Endodermal cell (in vitro differentiated cells): ENCODE results near the gene NDUFS1. TPM values are rescaled to one million over a fixed set of nuclear protein-coding genes. Genes with fewer than 3 reads are reported as not detected.
"Not testable (repeated sequence)": the region's sequence is repeated elsewhere in the genome, so short reads cannot be mapped to it uniquely, and the experiment has no call there.

ENCODE experiments used
- DNase-seq: peaks from one replicate; pipeline ENCODE4 v3.0.0-alpha.2; 2017
- H3K27ac ChIP-seq: 2 replicates; pipeline ENCODE4 v1.5.1; 2013; ENCODE audit warnings: mild to moderate bottlenecking, low read depth, low read length, moderate library complexity
- H3K27me3 ChIP-seq: 2 replicates; pipeline ENCODE4 v1.6.1; 2013; ENCODE audit warnings: mild to moderate bottlenecking, low read length, moderate library complexity; ENCODE audit not compliant: insufficient read depth, control insufficient read depth, poor library complexity, severe bottlenecking
- H3K36me3 ChIP-seq: 2 replicates; pipeline ENCODE4 v1.7.0; 2013; ENCODE audit warnings: mild to moderate bottlenecking, low read length, moderate library complexity; ENCODE audit not compliant: control insufficient read depth, insufficient read depth
- H3K4me1 ChIP-seq: one replicate; pipeline ENCODE4 v1.7.0; 2013; ENCODE audit warnings: low read length; ENCODE audit not compliant: control insufficient read depth, insufficient read depth
- H3K4me3 ChIP-seq: 2 replicates; pipeline ENCODE4 v1.5.1; 2013; ENCODE audit warnings: mild to moderate bottlenecking, low read length, moderate library complexity
- H3K9ac ChIP-seq: 2 replicates; pipeline ENCODE4 v1.6.1; 2013; ENCODE audit warnings: mild to moderate bottlenecking, low read length, moderate library complexity; ENCODE audit not compliant: poor library complexity, severe bottlenecking; ENCODE audit errors: extremely low read depth
- H3K9me3 ChIP-seq: 2 replicates; pipeline ENCODE4 v1.6.1; 2013; ENCODE audit warnings: mild to moderate bottlenecking, low read length, moderate library complexity; ENCODE audit not compliant: control insufficient read depth
- H3K27ac Mint-ChIP-seq: 2 replicates; pipeline ENCODE4 v1.8.0; 2020; ENCODE audit warnings: mixed read lengths
- H3K27me3 Mint-ChIP-seq: 2 replicates; pipeline ENCODE4 v1.8.0; 2021; ENCODE audit warnings: mild to moderate bottlenecking, mixed read lengths; ENCODE audit not compliant: insufficient read depth
- H3K36me3 Mint-ChIP-seq: 2 replicates; pipeline ENCODE4 v1.8.0; 2020; ENCODE audit warnings: low read depth, mixed read lengths
- H3K4me1 Mint-ChIP-seq: 2 replicates; pipeline ENCODE4 v1.8.0; 2020; ENCODE audit warnings: mixed read lengths
- H3K4me3 Mint-ChIP-seq: 2 replicates; pipeline ENCODE4 v1.8.0; 2020; ENCODE audit warnings: mild to moderate bottlenecking, moderate library complexity, mixed read lengths
- H3K9me3 Mint-ChIP-seq: 2 replicates; pipeline ENCODE4 v1.8.0; 2020; ENCODE audit warnings: mild to moderate bottlenecking, mixed read lengths
- CTCF ChIP-seq: fragments of 200-600 bp; sonication (generic); conservative IDR thresholded peaks from 2 replicates; pipeline ENCODE4 v1.5.0; 2021; ENCODE audit warnings: antibody characterized with exemption, mild to moderate bottlenecking
- WGBS, 2 experiments: methylation state at CpG; one replicate each; pipeline versions ENCODE4 v1.1.5 to v1.1.7; 2013; ENCODE audit warnings: missing lambda C conversion rate in 2 of 2, mixed read lengths in 1 of 2; ENCODE audit not compliant: insufficient coverage in 1 of 2, insufficient read length in 1 of 2; 5-methylcytosine and 5-hydroxymethylcytosine counted together
- long read RNA-seq, 4 experiments: library from polyadenylated mRNA in 2 of 4; library from RNA in 1 of 4; library from capped mRNA in 1 of 4; stranded (forward) in 3 of 4; unstranded in 1 of 4; transcript quantifications; one replicate each; pipeline ENCODE4 v2.0.0, GENCODE V29; 2020 to 2021; ENCODE audit warnings: inconsistent platforms in 1 of 4
- polyA plus RNA-seq, 2 experiments: library from polyadenylated mRNA; stranded (reverse); fragments of 50-300 nt; gene quantifications; one replicate each; pipeline ENCODE4 v1.2.3, GENCODE V29; 2013
- total RNA-seq, 2 donors: library from RNA; stranded (reverse); fragmentation: NEBNext Ultra II Directional in 1 of 2; extraction: Animal tissue kit (Norgen Biotek cat#: 25700) in 1 of 2; gene quantifications; 2 replicates in 1 of 2; 3 replicates in 1 of 2; pipeline ENCODE4 v1.2.1, GENCODE V29; 2021

NDUFS1 gene
- total RNA-seq: 10 to 100 TPM; 88.3 to 91.5 TPM
- polyA plus RNA-seq (2013, experiment 1 of 2): 66.8 TPM
- 54.6 TPM for polyA plus RNA-seq (2013, experiment 2 of 2)
- long read RNA-seq, experiment 1, full-length matches to known transcripts: 14 of 41 reads
- long read RNA-seq, experiment 1, partial matches to known transcripts: 23 of 41 reads
- long read RNA-seq, experiment 1, other reads (novel, unspliced or antisense): 4 of 41 reads
- long read RNA-seq, experiment 2, full-length matches to known transcripts: 90 of 110 reads
- long read RNA-seq, experiment 2, partial matches to known transcripts: 11 of 110 reads
- long read RNA-seq, experiment 2, other reads (novel, unspliced or antisense): 9 of 110 reads
- long read RNA-seq, experiment 3, full-length matches to known transcripts: 246 of 276 reads
- long read RNA-seq, experiment 3, partial matches to known transcripts: 7 of 276 reads
- long read RNA-seq, experiment 3, other reads (novel, unspliced or antisense): 23 of 276 reads
- long read RNA-seq, experiment 4, full-length matches to known transcripts: 57 of 96 reads
- long read RNA-seq, experiment 4, partial matches to known transcripts: 32 of 96 reads
- long read RNA-seq, experiment 4, other reads (novel, unspliced or antisense): 7 of 96 reads

DNA sequence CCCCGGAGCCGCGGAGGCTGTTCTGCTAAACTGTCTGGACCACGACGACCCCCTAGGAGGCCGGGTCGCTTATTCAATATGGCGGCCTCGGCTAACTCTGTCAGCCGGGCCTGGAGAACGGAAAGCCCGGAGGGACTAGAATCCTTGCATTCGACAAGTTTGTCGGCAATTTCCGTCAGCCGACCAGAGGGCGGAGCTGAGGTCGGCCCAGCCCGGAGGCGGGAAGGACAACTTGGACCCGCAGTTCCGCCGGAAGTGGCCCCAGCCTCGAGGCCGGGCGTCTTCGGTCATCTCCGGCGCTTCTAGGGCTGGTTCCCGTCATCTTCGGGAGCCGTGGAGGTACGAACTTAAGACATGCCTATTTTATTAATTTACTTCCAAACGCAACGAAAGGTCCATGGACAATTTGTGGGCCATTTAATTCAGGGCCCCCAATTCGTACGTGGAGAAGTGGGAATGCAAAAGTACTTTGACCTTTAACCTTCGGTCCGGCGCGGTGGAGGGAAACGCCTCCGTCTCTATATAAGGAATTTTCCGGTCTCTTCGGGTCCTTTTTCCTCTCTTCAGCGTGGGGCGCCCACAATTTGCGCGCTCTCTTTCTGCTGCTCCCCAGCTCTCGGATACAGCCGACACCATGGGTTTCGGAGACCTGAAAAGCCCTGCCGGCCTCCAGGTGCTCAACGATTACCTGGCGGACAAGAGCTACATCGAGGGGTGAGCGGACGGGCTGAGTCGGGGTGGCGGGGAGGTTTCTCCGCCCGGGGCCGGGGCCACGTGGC, at the start of gene NDUFS1, which contains the start of gene EEF1B2:
Gene NDUFS1, minus strand, starts transcription at position 99 of the 779 bp plus-strand sequence. CDS start 5,766 bp downstream, outside the sequence.
Gene EEF1B2, plus strand, starts transcription at position 550 of the 779 bp plus-strand sequence. Its CDS starts 85 bp downstream, at position 635.
- 0% methylated on average over 37 to 64 of the region's 64 CpGs for WGBS, 2 experiments
- Mint-ChIP-seq H3K36me3 (peaks cover 48% of the 10 kb centered on the region), H3K27me3 (no peaks in the 10 kb centered on the region), H3K4me1 (peaks cover 13% of the 10 kb centered on the region), H3K27ac (peak within 1 kb of the TSS; percentile 98), H3K4me3 (peak within 1 kb of the TSS; percentile 97), H3K9me3 (peaks cover 2% of the 10 kb centered on the region)
- Histone ChIP-seq H3K4me3 (peak within 1 kb of the TSS; percentile 98), H3K27ac (peak within 1 kb of the TSS; percentile 91), H3K27me3 (no peaks in the 10 kb centered on the region), H3K9me3 (peaks cover 12% of the 10 kb centered on the region), H3K9ac (peak within 1 kb of the TSS; percentile 83), H3K36me3 (peaks cover 46% of the 10 kb centered on the region), H3K4me1 (peaks cover 6% of the 10 kb centered on the region)
- DNase-seq: peak; percentile 99
- no peak for TF ChIP-seq CTCF

- Mint-ChIP-seq H3K27me3 (peaks cover 29% of the 10 kb centered on the region), H3K27ac (no peak overlapping the region), H3K4me1 (peaks cover 25% of the 10 kb centered on the region), H3K9me3 (no peaks in the 10 kb centered on the region), H3K4me3 (no peak overlapping the region), H3K36me3 (no peaks in the 10 kb centered on the region)
- H3K27ac ChIP-seq: no peak overlapping the region
- no peaks in the 10 kb centered on the region for H3K4me1 ChIP-seq
- TF ChIP-seq CTCF: no peak
- DNase-seq: no peak
- 94 to 97% methylated on average over 7 of the region's 7 CpGs for WGBS, 2 experiments
- no peaks in the 10 kb centered on the region for H3K9me3 ChIP-seq
- peaks cover 28% of the 10 kb centered on the region for H3K27me3 ChIP-seq
- no peak overlapping the region for H3K4me3 ChIP-seq
- H3K9ac ChIP-seq: no peak overlapping the region
- H3K36me3 ChIP-seq: no peaks in the 10 kb centered on the region
These were observed 49.7 kb upstream of the NDUFS1 start for GRCh38 chr2:206208900-206209299.

DNA sequence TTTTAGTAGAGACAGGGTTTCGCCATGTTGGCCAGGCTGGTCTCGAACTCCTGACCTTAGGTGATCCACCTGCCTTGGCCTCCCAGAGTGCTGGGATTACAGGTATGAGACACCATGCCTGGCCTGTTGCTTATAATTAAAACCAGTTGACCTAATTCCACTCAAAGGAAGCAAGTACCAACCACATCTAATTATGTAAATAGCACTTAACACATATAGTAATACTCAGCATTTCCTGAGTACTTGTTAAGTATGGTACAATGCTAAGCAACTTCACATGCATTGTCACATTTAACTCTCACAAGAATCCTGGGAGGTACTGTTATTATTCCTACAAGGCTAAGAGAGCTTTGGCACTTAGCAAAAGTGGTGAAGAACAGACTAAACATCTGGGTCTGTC, 48.1 kb upstream of the NDUFS1 start:
- not testable (repeated sequence) for H3K4me1 ChIP-seq, H3K4me3 ChIP-seq, H3K36me3 Mint-ChIP-seq, DNase-seq, H3K4me3 Mint-ChIP-seq, H3K27ac ChIP-seq, H3K27ac Mint-ChIP-seq, H3K9ac ChIP-seq, H3K9me3 ChIP-seq, H3K9me3 Mint-ChIP-seq, H3K36me3 ChIP-seq
- peaks cover 15% of the 10 kb centered on the region for H3K27me3 ChIP-seq
- peaks cover 20% of the 10 kb centered on the region for H3K27me3 Mint-ChIP-seq
- WGBS, 2 experiments: 95% methylated on average over 2 of the region's 2 CpGs; no CpG with 5 or more reads in 1 of the 2 experiments
- H3K4me1 Mint-ChIP-seq: peaks cover 12% of the 10 kb centered on the region
